Fibroblast of skin of abdomen (primary cell): ENCODE measurements around the gene SLC25A13.

ENCODE experiments used
- DNase-seq: peaks from one replicate; pipeline ENCODE4 v3.0.0-alpha.2; 2013

Gene SLC25A13

DNA sequence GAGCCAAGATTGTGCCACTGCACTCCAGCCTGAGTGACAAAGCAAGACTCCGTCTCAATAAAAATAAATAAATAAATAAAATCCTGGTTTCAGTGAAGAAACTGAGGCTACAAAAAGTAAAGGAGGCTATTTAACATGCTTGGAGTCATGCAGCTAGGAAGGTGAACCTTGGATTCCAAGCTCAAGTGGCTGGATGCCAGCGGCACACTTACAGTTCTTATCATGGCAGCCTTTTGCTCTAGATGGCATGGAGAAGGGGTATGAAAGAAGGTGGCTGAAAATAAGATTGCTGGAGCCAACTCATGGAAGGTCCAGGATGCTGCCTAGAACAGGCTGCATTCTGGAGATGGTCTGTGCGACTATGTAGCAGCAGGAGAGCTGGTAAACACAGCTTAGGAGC lies 170.0 kb downstream of the SLC25A13 start:
- no peak for DNase-seq

DNA sequence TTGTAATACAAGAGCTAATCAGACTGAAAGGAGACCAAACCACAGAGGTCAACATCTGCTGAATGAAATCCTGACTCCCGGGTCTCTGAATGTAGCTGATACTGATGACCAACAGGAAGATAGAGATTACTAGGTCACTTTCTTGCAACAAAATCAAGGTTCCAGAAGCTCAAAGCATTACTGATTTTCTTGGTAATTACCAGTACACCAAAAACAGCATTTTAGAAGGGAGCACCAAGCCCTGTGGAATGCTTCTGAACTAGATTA lies 177.7 kb downstream of the SLC25A13 start:
- no peak for DNase-seq

DNA sequence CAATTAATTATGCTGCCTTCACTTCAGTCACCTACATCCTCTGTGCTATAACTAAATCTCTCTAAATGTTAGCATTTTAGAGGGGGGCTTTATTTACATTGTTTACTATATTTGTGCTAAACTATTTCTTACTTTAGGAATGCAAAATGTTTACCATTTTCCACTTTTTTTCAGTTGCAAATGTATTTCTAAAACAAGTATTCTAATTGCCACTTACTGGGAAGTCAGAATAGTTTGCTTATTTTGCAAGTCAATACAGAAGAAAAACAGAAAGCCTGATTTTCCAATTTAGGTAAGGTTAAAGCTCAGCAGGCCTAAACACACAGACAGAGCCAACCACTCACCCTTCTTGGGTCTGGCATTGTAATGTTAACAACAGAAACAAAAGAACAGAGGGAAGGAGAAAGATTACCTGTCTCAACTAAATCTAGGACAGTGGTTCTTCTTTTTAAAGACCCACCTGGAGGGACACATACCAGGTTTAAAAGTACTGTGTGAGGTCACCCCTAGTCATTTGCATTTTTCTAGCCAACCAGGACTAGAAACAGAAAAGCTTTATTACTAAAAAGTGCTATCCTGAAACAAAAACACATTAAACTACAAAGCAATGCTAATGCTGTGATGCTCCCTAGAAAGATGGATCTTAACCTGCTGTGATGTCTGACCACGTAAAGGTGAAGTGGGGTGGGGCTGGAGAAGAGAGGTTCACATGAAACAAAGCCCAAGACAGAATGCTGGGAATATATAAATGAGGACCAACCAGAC lies 178.2 kb downstream of the SLC25A13 start:
- DNase-seq = no peak

DNA sequence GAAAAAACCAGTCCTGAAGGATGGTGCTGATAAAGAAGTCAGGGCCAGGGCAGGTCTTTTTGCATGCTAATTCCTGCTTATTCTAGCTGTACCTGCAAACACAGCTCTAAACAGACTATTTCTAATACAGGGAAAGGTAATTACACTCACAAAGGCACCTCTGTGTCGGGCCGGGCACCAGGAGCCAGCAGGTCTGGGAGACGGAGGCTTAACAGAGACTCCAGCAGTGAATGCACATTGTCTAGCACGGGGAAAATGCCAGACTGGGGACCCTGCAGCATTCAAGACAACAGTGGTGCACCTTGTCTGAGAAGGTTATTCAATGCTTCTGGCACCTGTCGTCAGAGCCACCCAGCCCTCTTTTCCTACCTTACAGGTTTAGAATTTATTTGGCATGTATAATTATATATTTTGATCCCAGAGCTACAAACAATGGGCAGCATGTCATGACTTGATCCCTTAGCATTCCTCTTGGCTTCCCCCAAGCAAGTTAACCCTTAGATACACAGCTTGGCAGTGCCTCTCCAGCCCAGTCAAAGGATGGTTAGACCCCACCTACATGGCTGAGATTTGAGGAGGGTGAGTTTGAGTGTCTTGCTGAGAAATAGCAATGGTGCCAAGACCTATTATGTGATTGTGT lies 185.2 kb downstream of the SLC25A13 start:
- no peak for DNase-seq

DNA sequence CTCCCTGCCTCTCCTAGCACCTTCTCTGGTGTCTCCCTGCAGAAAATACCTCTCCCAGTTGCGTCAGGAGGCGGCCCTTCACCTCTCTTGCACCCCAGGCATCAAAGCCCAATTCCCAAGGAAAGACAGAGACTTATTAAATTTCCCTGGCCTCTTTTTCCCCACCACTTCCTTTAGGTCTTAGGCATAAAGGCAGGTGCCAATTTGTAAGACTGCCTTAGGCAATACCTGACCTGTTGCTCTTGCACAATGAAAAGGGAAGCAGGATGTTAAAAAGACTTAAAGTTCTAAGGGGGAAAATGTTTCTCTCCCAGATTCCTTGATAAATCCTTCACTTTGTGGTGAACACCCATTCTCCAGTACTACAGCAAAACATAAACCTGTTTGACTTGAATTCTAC lies 186.7 kb downstream of the SLC25A13 start:
- DNase-seq = no peak

DNA sequence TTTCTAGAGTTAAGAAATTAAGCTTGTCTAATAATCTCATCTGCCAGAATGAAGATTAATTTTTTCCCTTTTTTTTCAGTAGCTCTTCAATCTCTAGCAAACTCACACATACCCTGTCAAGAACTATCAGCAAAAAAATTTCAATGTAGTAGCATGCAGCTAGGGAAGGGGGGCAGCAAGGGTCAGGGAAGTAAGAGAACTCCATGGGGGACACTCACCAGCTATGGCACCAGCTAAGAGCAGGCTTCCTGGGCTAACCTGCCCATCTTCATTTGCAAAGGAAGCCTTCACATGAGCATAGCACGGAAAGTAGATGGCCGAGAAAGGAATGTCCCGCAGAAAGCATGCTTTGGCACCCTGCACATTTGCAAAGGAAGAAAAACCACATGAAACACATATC lies 190.4 kb downstream of the SLC25A13 start:
- DNase-seq = no peak

DNA sequence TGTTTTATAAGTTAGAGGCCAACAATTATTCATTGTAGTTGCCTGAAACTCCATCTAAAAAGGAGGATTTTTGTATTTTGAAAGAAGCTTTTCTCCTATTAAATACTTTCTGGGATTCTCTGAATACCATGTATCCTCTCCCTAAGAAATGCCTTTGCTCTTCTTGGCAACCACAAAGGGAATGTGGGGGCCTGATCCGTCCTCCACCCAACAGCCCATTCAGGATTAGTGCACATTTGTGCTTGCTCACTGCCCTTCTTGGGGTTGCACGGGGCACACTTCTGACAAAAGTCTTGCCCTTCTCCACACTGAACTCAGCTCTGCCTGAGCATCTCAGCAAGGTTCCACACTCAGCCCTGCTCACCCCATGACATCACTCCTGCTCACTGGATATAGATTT lies 194.2 kb downstream of the SLC25A13 start:
- DNase-seq = peak; percentile 7

DNA sequence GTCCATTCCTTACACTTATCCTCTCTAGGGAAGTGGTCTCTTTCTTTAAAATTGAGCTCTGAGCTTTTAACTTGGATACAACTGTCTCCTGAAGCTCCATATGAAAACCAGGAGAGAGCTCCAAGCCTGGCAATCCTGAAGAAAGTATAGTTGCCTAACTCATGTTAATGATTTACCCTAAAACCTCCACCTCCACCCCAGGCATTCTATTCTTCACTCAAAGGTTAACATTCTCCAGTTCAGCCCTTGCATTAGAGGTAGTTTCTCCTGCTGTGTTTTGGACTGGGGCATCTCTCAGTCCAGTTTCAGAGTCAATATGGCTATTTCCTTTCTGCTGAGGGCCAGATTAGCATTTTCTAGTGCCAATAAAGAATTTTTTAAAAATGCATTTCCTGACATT lies 195.5 kb downstream of the SLC25A13 start:
- DNase-seq = no peak

DNA sequence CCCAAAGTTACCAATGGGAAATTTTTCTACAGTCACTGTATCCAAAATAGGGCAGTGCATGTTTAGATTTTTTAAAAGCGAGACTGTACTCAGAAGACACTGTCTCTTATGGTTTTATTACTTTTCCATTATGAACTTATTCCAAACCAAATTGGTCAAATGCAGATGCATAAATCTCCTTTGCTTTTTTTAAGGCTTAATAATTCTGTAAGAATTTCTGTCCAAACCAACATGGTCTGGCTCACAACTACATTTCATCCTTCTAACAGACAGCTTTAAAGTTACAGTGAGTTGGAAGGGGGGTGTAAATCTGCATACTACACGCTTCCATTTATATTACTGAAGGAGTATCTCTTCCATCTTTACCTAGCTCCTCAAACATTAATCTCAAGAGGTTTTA lies 199.2 kb downstream of the SLC25A13 start:
- DNase-seq = peak; percentile 52

DNA sequence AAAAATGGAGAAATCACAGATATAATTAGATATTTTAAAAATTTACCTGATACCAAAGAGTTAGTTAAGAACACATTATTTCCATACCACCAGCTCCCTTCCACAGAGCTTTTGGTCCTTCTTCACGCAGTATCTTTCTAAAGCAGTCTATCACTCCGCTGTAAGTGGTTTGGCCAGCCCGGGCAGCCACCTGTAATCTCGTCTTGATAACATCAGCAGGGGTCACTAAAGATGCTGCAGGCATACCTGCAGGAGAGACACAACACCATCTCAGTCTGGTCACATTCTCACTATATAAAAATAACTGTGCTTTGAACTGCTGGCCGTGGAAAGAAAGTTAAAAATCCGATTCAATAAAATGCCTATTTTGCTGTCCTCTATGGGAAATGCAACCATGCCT lies 200.1 kb downstream of the SLC25A13 start:
- DNase-seq = no peak

DNA sequence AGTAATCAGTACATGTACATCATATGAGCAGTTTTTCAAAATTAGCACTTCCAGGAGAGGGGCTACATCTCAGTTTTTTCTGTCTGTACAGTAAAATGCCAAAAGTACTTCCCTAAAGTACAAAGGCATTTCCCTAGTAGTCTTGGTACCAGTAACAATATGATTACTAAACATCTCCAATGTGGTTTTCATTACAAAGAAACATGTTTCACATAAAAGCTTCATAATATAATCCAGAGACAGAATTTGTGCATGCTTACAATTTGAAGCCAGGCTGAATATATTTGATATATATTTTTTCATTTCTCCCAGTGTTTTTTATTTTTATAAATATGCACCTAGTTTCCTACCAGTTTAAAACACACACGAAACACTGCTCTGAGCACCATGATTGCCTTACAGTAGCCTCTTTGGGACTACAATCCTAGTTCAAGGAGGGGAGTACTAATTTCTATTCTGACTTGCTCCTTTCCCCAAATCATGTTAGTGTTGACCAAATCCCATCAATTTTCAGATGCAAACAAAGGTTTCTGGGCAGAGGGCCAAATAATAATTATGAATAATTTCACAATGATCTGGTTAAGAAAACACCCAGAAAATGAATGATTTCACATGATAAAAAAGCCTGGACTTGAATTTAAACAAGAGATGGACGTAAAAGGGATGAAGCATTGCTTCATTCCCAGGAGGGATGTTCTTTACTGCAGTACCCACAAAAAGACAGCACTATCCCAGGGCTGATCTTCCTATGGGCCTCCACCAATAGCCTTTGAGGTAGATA lies 201.3 kb downstream of the SLC25A13 start:
- DNase-seq = peak; percentile 13

DNA sequence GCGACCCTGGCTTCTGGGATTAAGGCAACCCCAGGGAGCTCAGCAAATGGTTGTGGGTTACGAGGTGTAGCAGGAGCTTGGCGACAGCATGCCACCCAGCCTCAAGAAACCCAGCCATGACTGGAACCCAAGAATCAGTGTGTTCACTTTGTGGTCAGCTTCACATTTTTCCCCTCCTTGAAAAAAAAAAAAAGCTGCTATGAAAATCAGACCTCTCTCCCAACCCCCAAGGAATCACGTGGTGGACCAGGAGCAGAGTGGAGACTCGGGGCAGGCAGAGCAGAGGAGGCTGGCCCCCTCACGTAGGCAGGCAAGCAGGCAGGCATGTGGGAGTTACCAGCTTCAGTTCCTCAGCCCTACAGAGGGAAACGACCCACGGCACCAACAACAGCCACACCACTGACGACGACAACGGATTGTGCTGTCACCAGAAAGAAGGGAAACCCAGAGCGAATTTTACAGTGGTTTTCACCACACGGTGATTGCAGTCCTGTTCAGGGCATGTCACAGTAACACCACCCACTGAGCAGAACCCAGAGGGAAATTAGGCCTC lies 203.4 kb downstream of the SLC25A13 start:
- peak; percentile 15 for DNase-seq

DNA sequence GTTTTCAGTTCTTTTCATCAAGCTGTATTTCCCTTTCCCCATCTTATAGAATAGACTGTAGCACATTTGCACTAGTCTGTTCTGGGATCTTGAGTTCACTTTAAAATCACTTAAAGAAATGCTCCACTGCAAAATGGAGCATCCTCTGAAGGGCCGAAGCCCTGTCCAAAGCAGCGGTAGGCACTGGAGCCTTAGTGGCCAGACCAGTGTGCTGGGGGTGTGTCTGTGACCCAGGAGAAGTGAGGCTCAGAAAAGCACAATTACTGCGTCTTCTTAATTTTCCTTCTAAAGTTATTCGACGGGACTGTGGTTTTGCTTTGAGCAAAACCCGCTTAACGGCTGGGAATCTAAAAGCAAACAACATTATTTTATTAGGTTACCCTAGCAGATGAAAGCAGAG lies 205.7 kb downstream of the SLC25A13 start:
- no peak for DNase-seq

DNA sequence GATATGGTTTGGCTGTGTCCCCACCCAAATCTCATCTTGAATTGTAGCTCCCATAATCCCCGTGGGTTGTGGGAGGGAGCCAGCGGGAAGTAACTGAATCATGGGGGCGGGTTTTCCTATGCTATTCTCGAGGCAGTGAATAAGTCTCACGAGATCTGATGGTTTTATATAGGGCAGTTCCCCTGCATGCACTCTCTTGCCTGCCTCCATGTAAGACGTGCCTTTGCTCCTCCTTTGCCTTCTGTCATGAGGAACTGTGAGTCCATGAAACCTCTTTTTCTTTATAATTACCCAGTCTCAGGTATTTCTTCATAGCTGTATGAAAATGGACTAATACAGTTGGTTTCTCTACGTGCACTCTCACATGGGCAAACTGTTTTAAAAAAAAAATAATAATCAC lies 207.7 kb downstream of the SLC25A13 start:
- no peak for DNase-seq

DNA sequence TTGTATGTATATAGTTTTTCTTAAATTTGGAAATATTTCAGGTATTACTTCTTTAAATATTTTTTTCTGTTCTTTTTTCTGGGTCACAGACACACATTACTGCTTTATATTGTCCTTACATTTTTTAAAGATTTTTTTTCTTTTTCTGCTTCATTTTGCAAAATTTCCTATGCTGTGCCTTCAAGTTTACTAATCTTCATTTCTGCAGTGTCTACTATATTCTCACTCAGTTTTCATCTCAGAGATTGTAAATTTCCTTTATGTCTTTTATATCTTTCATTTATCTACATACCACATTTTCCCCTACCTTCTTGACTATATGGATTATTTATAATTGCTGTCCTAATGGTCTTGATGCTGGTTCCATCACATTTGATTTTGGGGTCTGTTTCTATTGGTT lies 210.5 kb downstream of the SLC25A13 start:
- no peak for DNase-seq

DNA sequence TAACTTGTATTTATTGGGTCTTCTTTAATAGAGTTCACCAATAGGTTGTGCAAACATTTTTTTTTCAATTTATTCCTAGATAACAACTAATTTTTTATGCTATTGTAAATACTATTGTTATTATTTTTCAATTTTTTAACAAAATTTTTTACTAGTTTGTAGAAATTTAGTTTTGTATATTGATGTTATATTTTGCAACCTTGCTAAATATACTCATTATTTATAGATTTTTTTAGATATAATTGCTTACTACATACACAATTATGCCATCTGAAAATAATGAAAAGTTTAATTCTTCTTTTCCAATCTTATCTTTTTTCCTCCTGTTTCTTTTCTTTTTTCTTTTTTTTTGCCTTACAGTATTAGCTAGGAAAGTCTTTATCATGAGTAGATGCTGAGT lies 216.9 kb downstream of the SLC25A13 start:
- no peak for DNase-seq

DNA sequence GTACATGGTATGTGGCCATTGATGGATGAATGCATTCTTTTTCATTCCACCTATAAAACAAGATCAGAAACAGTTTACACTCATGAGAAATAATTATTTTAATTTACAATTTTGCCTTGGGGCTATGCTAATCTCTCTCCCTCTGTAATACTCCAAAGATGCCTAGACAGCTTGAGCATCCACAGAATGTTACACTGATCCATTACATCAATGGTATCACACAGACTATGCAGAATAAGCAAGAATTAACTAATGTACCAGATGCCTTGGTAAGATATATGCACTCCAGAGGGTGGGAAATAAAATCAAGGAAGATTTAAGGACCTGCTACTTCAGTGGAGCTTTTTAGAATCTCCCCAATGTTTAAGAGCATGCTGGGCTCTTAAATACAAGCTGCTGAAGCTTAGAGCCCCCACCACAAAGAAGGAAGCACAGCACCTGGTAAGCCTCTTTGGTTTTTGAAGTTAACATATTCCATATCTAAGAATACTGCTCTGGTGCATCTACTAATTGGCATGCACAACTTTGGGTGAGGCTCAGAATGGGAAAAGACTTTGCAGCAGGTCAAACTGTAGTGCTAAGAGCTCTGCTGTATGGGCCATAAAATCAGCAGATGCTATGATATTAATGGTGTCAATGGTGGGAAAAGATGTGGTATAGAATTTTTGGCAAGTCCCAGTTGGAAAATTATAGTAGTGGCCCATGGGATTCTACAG lies 219.6 kb downstream of the SLC25A13 start:
- no peak for DNase-seq

DNA sequence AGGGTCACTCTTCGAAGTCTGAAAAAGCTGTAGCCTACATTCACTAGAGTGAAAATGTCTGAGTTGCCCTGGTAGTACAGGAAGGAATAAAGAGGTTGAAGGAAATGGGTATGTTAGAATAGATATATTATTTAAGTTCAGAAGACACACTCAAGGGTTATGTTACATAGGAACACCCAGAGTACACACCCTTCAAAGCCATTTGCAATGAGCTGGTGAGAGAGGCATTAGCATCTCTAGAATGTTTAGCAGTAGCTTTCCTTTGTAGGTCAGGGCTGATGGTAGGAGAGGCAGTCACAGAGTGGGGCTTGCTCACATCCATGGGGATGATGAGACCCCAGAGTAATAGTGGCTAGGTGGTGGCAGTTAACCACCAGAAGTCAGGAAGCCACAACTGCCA lies 221.2 kb downstream of the SLC25A13 start:
- no peak for DNase-seq

DNA sequence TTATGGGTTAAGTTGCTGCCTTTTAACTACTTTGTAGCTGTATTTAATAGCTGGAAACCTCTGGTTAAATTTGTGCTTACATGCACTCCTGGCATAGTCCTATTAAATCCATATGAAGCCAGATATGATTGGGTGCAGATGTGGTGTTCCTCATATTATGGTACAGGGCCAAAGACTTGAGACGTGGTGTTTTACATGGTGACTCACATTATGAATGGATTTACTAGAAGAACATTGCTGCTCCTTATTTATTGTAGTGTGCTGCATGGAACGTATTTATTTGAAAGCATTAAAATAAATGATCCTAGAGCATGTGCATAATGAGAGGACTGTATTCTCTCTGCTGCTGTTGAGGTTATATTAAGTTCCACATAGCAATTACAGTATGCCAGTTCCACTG lies 224.1 kb downstream of the SLC25A13 start:
- peak; percentile 85 for DNase-seq

DNA sequence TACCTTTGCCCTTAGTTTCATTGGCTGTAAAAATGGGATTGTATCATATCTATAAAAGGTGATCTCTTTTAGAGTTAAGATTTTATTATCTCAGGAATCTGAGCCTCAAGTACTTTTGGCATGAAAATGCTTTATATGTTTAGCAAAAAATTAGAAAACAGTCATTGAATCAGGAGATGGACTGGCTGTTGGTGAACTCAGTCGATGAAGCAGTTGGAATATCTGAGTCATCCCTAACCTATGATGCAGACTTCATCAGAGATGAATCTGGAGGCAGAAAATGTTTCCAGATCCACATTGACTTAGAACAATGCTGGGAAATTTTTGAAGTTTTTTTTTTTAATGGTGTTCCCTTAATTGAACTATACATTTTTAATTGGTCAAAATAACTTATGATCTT lies 228.5 kb downstream of the SLC25A13 start:
- peak; percentile 83 for DNase-seq

DNA sequence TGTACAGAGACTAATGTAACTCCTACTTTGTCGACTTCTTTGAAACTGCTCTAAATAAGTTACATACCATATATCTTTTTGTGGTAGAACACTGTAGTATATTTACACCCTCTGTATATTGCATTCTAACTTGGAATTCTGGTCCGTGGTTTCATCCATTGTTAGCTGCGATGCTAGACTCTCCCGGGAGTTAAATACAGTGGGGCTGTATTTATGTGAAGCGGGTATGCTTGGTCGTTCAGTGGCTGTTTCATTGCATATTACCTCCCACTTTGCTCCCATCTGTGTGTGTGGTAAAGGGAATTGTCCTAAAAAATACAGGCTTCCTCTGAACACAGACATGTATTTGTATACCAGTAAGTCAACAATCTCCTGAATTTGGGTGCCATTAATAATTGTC lies 231.1 kb downstream of the SLC25A13 start:
- no peak for DNase-seq

DNA sequence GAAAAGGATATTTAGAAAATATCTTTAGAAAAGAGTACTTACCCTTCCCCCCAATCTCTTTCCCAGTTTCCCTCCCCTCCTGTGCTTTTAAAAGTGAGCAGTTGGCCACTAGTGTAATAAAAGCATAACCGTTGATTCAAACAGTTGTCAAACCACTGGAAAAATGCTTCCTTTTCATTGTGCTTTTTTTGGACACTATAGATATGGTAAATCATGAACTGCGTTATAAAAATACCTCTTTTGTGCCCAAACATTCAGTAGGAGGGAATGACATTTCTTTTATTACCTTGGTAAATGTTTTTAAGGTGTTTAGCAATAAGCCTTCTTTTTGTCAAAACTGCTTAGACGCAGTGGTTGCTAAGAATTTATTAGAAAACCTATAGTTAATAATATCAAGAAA lies 232.4 kb downstream of the SLC25A13 start:
- no peak for DNase-seq

DNA sequence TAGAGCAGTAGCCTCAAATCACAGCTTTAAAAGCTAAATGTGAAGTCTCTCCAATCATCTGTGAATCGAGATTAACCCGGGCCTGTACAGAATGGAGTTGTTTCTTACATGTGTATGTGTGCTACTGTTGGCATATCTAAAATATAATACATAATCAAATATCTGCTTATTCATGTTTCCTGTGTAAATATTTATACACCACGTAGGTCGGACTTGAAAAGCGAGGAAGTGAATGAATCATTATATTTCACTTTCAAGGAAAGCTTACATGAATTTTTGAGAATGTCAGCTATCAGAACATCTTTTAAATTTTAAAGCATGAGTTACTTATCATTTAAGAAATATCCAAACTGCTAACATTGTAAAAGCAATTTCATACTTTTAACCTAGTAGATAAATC lies 233.3 kb downstream of the SLC25A13 start:
- no peak for DNase-seq
